ENCODE results near the gene NXPH2.

The NXPH2 gene

GRCh38 chr2:138779781-138780445 lies at the start of gene NXPH2:
Gene NXPH2, minus strand, starts transcription at chr2:138780390. Its CDS starts 149 bp downstream, at chr2:138780241.
- H3K27ac ChIP-seq: no peak within 1 kb of the TSS
- no peak for DNase-seq (ENCODE audit: low read depth, low spot score)

- no peak for DNase-seq (ENCODE audit: low read depth, low spot score)
- H3K27ac ChIP-seq: no peak overlapping the region
Measured at GRCh38 chr2:138829326-138829919, 49.2 kb upstream of the NXPH2 start.

GRCh38 chr2:138827426-138828054 lies 47.4 kb upstream of the NXPH2 start:
- DNase-seq (ENCODE audit: low read depth, low spot score): no peak
- no peak overlapping the region for H3K27ac ChIP-seq

GRCh38 chr2:138823666-138824065 lies 43.5 kb upstream of the NXPH2 start:
- DNase-seq (ENCODE audit: low read depth, low spot score): no peak
- no peak overlapping the region for H3K27ac ChIP-seq

GRCh38 chr2:138819964-138820363 lies 39.8 kb upstream of the NXPH2 start:
- no peak for DNase-seq (ENCODE audit: low read depth, low spot score)

GRCh38 chr2:138818556-138818955 lies 38.4 kb upstream of the NXPH2 start:
- no peak for DNase-seq (ENCODE audit: low read depth, low spot score)
- H3K27ac ChIP-seq: no peak overlapping the region

More at GRCh38 chr2:138819964-138820363, 39.8 kb upstream of the NXPH2 start:
- H3K27ac ChIP-seq: no peak overlapping the region

- DNase-seq (ENCODE audit: low read depth, low spot score): no peak
- no peak overlapping the region for H3K27ac ChIP-seq
Measured at GRCh38 chr2:138814123-138814898, 34.1 kb upstream of the NXPH2 start.

- no peak for DNase-seq (ENCODE audit: low read depth, low spot score)
- H3K27ac ChIP-seq: no peak overlapping the region
Measured at GRCh38 chr2:138811431-138811830, 31.2 kb upstream of the NXPH2 start.

- no peak for DNase-seq (ENCODE audit: low read depth, low spot score)
- H3K27ac ChIP-seq: no peak overlapping the region
Measured at GRCh38 chr2:138794724-138795123, 14.5 kb upstream of the NXPH2 start.

- no peak overlapping the region for H3K27ac ChIP-seq
- DNase-seq (ENCODE audit: low read depth, low spot score): no peak
Measured at GRCh38 chr2:138787053-138787666, 7.0 kb upstream of the NXPH2 start.

GRCh38 chr2:138782383-138782782 lies 2.2 kb upstream of the NXPH2 start:
- DNase-seq (ENCODE audit: low read depth, low spot score): no peak

GRCh38 chr2:138780908-138781307 lies 718 bp upstream of the NXPH2 start:
- no peak for DNase-seq (ENCODE audit: low read depth, low spot score)
- H3K27ac ChIP-seq: no peak overlapping the region

More at GRCh38 chr2:138782383-138782782, 2.2 kb upstream of the NXPH2 start:
- no peak overlapping the region for H3K27ac ChIP-seq

- no peak for DNase-seq (ENCODE audit: low read depth, low spot score)
Measured at GRCh38 chr2:138780446-138780880, 273 bp upstream of the NXPH2 start.

GRCh38 chr2:138779406-138779780 lies 797 bp downstream of the NXPH2 start:
- no peak for DNase-seq (ENCODE audit: low read depth, low spot score)
- H3K27ac ChIP-seq: no peak overlapping the region

More at GRCh38 chr2:138780446-138780880, 273 bp upstream of the NXPH2 start:
- H3K27ac ChIP-seq: no peak overlapping the region

GRCh38 chr2:138777996-138778395 lies 2.2 kb downstream of the NXPH2 start:
- H3K27ac ChIP-seq: no peak overlapping the region
- no peak for DNase-seq (ENCODE audit: low read depth, low spot score)

- H3K27ac ChIP-seq: no peak overlapping the region
- no peak for DNase-seq (ENCODE audit: low read depth, low spot score)
Measured at GRCh38 chr2:138775736-138776135, 4.5 kb downstream of the NXPH2 start.

GRCh38 chr2:138771534-138771933 lies 8.7 kb downstream of the NXPH2 start:
- no peak overlapping the region for H3K27ac ChIP-seq
- DNase-seq (ENCODE audit: low read depth, low spot score): no peak

- H3K27ac ChIP-seq: no peak overlapping the region
- no peak for DNase-seq (ENCODE audit: low read depth, low spot score)
Measured at GRCh38 chr2:138767101-138767500, 13.1 kb downstream of the NXPH2 start.

- no peak for DNase-seq (ENCODE audit: low read depth, low spot score)
Measured at GRCh38 chr2:138766464-138766863, 13.7 kb downstream of the NXPH2 start.

GRCh38 chr2:138763971-138764370 lies 16.2 kb downstream of the NXPH2 start:
- no peak overlapping the region for H3K27ac ChIP-seq
- DNase-seq (ENCODE audit: low read depth, low spot score): no peak

More at GRCh38 chr2:138766464-138766863, 13.7 kb downstream of the NXPH2 start:
- no peak overlapping the region for H3K27ac ChIP-seq

Measured in epithelial cell of prostate (primary cell).